Liver (tissue), 3 donors: ENCODE results near the gene TMIGD3.

Experiments used
- JUND ChIP-seq, 2 donors: IDR thresholded peaks; 2 replicates each; pipeline ENCODE4 v1.6.1; 2016; ENCODE audit warnings: antibody characterized with exemption in 2 of 2
- RAD21 ChIP-seq, 2 donors: IDR thresholded peaks; 2 replicates each; pipeline ENCODE4 v1.6.1; 2016; ENCODE audit warnings: antibody characterized with exemption in 2 of 2, mild to moderate bottlenecking in 2 of 2
- TAF1 ChIP-seq: conservative IDR thresholded peaks from 2 replicates; pipeline ENCODE4 v1.6.1; 2016; ENCODE audit warnings: antibody characterized with exemption, mild to moderate bottlenecking
- YY1 ChIP-seq: IDR thresholded peaks from 2 replicates; pipeline ENCODE4 v1.6.1; 2016; ENCODE audit warnings: antibody characterized with exemption, mild to moderate bottlenecking
- TF ChIP-seq, protein P1 (sequence below): fragments of 150-350 bp; IDR thresholded peaks from 2 replicates; pipeline ENCODE4 v1.5.1; 2017; ENCODE audit warnings: improper control_type of control experiment, low read depth, low read length; ENCODE audit not compliant: missing input control
- donor health status: healthy.
- donor health status: healthy.

DNA sequence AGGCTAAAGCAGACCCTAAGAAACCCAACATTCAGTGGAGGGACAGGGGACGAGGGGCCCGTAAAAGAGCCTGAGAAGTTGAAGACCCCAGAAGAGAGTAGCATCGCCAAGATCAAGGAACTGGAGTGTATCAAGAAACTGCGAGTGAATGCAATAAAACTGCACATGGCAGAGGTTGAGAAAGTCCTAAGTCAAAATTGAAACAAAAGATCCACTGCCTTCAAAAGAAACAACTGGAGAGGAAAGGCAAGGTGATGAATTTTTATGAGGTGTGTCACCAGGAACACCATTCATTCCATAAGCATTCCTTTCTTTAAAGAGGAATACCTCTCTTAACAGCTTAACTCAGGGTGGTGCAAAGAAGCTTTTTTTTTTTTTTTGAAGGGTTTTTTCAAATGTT is 38.3 kb upstream of the TMIGD3 start:
- TF ChIP-seq RAD21 (IDR thresholded peaks at IDR 0.05): no peak
- no peak for TF ChIP-seq YY1
- TF ChIP-seq, protein P1, sequence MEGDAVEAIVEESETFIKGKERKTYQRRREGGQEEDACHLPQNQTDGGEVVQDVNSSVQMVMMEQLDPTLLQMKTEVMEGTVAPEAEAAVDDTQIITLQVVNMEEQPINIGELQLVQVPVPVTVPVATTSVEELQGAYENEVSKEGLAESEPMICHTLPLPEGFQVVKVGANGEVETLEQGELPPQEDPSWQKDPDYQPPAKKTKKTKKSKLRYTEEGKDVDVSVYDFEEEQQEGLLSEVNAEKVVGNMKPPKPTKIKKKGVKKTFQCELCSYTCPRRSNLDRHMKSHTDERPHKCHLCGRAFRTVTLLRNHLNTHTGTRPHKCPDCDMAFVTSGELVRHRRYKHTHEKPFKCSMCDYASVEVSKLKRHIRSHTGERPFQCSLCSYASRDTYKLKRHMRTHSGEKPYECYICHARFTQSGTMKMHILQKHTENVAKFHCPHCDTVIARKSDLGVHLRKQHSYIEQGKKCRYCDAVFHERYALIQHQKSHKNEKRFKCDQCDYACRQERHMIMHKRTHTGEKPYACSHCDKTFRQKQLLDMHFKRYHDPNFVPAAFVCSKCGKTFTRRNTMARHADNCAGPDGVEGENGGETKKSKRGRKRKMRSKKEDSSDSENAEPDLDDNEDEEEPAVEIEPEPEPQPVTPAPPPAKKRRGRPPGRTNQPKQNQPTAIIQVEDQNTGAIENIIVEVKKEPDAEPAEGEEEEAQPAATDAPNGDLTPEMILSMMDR: no peak
- TF ChIP-seq TAF1: no peak
- TF ChIP-seq JUND (IDR thresholded peaks at IDR 0.05): no peak
